ENCODE measurements around the gene YIF1B.
"Not testable (repeated sequence)": the region's sequence is repeated elsewhere in the genome, so short reads cannot be mapped to it uniquely, and the experiment has no call there.

The YIF1B gene

GRCh38 chr19:38346837-38347236, 31.1 kb upstream of the YIF1B start:
- Histone ChIP-seq H3K4me1 (ENCODE audit: low read length) (no peaks in the 10 kb centered on the region), H2AFZ (ENCODE audit: low read length) (no peak overlapping the region), H3K9ac (ENCODE audit: low read length) (no peak overlapping the region), H3K27ac (ENCODE audit: low read length) (no peak overlapping the region), H3F3A (ENCODE audit: insufficient read depth, low read length) (no peaks in the 10 kb centered on the region), H3K36me3 (replicated peaks; ENCODE audit: insufficient read depth, low read length) (no peaks in the 10 kb centered on the region), H4K20me1 (ENCODE audit: insufficient read depth, low read length) (no peaks in the 10 kb centered on the region), H3K27me3 (replicated peaks; ENCODE audit: insufficient read depth, low read length) (0 out of 2 replicates have a peak, but pooled peaks cover 5% of the 10 kb centered on the region), H3K4me2 (ENCODE audit: low read depth, low read length) (no peak overlapping the region), H3K9me3 (replicated peaks; ENCODE audit: insufficient read depth, low read length) (no peaks in the 10 kb centered on the region), H3K9me2 (replicated peaks; ENCODE audit: insufficient read depth, low read length) (no peaks in the 10 kb centered on the region), H3K79me2 (ENCODE audit: low read length) (no peaks in the 10 kb centered on the region), H3K4me3 (ENCODE audit: low read length) (no peak overlapping the region)
- TF ChIP-seq EZH2phosphoT487 (IDR thresholded peaks at IDR 0.05; ENCODE audit: low read length): no peak
- DNase-seq: no peak

GRCh38 chr19:38340927-38341326, 25.2 kb upstream of the YIF1B start:
- no peak for TF ChIP-seq EZH2 (optimal IDR thresholded peaks at IDR 0.05; ENCODE audit: low read depth, low read length)
- TF ChIP-seq EZH2phosphoT487 (IDR thresholded peaks at IDR 0.05; ENCODE audit: low read length): no peak
- TF ChIP-seq CTCF (IDR thresholded peaks at IDR 0.05; ENCODE audit: low read length): no peak
- H3K9me2 ChIP-seq (replicated peaks; ENCODE audit: insufficient read depth, low read length): no peaks in the 10 kb centered on the region
- no peak for DNase-seq
- H3K27me3 ChIP-seq (replicated peaks; ENCODE audit: insufficient read depth, low read length): no peaks in the 10 kb centered on the region
- H3K27ac ChIP-seq (ENCODE audit: low read length): no peak overlapping the region
- H4K20me1 ChIP-seq (ENCODE audit: insufficient read depth, low read length): no peaks in the 10 kb centered on the region
- no peak overlapping the region for H2AFZ ChIP-seq (ENCODE audit: low read length)
- H3K4me3 ChIP-seq (ENCODE audit: low read length): no peak overlapping the region
- H3K9ac ChIP-seq (ENCODE audit: low read length): no peak overlapping the region
- no peaks in the 10 kb centered on the region; the same call in 1 of the 2 replicates for H3K4me1 ChIP-seq (ENCODE audit: low read length)
- no peak overlapping the region for H3K4me2 ChIP-seq (ENCODE audit: low read depth, low read length)
- no peaks in the 10 kb centered on the region for H3K79me2 ChIP-seq (ENCODE audit: low read length)
- no peaks in the 10 kb centered on the region for H3K9me3 ChIP-seq (replicated peaks; ENCODE audit: insufficient read depth, low read length)
- peaks cover 11% of the 10 kb centered on the region for H3F3A ChIP-seq (ENCODE audit: insufficient read depth, low read length)
- no peaks in the 10 kb centered on the region for H3K36me3 ChIP-seq (replicated peaks; ENCODE audit: insufficient read depth, low read length)

- H4K20me1 ChIP-seq (ENCODE audit: insufficient read depth, low read length); H3K4me2 ChIP-seq (ENCODE audit: low read depth, low read length); H3K9me2 ChIP-seq (replicated peaks; ENCODE audit: insufficient read depth, low read length); H3K4me1 ChIP-seq (ENCODE audit: low read length); H3K4me3 ChIP-seq (ENCODE audit: low read length); H2AFZ ChIP-seq (ENCODE audit: low read length); DNase-seq; H3K36me3 ChIP-seq (replicated peaks; ENCODE audit: insufficient read depth, low read length); H3K27me3 ChIP-seq (replicated peaks; ENCODE audit: insufficient read depth, low read length); H3K9me3 ChIP-seq (replicated peaks; ENCODE audit: insufficient read depth, low read length); H3K79me2 ChIP-seq (ENCODE audit: low read length); H3K9ac ChIP-seq (ENCODE audit: low read length); H3K27ac ChIP-seq (ENCODE audit: low read length): not testable (repeated sequence)
- H3F3A ChIP-seq (ENCODE audit: insufficient read depth, low read length): peaks cover 13% of the 10 kb centered on the region
Measured at GRCh38 chr19:38339011-38339410, 23.3 kb upstream of the YIF1B start.

GRCh38 chr19:38337360-38337653, 21.6 kb upstream of the YIF1B start:
- Histone ChIP-seq H3K4me2 (ENCODE audit: low read depth, low read length) (peak overlapping the region; percentile 95), H3K9ac (ENCODE audit: low read length) (no peak overlapping the region), H3K9me2 (replicated peaks; ENCODE audit: insufficient read depth, low read length) (no peaks in the 10 kb centered on the region), H3K79me2 (ENCODE audit: low read length) (no peaks in the 10 kb centered on the region), H4K20me1 (ENCODE audit: insufficient read depth, low read length) (no peaks in the 10 kb centered on the region), H3K27ac (ENCODE audit: low read length) (no peak overlapping the region), H3F3A (ENCODE audit: insufficient read depth, low read length) (peaks cover 13% of the 10 kb centered on the region), H2AFZ (ENCODE audit: low read length) (peak overlapping the region; percentile 98), H3K36me3 (replicated peaks; ENCODE audit: insufficient read depth, low read length) (no peaks in the 10 kb centered on the region), H3K4me3 (ENCODE audit: low read length) (peak overlapping the region; percentile 96), H3K9me3 (replicated peaks; ENCODE audit: insufficient read depth, low read length) (no peaks in the 10 kb centered on the region), H3K27me3 (replicated peaks; ENCODE audit: insufficient read depth, low read length) (0 out of 2 replicates have a peak, but pooled peaks cover 5% of the 10 kb centered on the region), H3K4me1 (ENCODE audit: low read length) (no peaks in the 10 kb centered on the region; the same call in 1 of the 2 replicates)
- no peak for TF ChIP-seq EZH2 (optimal IDR thresholded peaks at IDR 0.05; ENCODE audit: low read depth, low read length)
- DNase-seq: no peak

Data from MM.1S (cell line).